HepG2 (cell line): Measurements from ENCODE around the gene ASTE1. TPM values are rescaled to one million over a fixed set of nuclear protein-coding genes. Genes with fewer than 3 reads are reported as not detected.
A peak's percentile ranks its signal among the peaks of the same experiment; 100 is the strongest.

Source experiments
- ATAC-seq: fragments of 200-7000 bp; cut with Tn5 transposase; 3 replicates; pipeline ENCODE4 v1.9.1; 2020; ENCODE audit warnings: mild to moderate bottlenecking, moderate library complexity
- BruUV-seq: library from RNA; stranded (reverse); fragments of 400-500 nt; replicated peaks from 2 replicates; lab custom pipeline; 2021; lab: Mats Ljungman, UMichigan
- CTCF ChIA-PET: fragments of 300-600 bp; formaldehyde crosslinking; extraction: SDS; loops from one replicate; lab custom pipeline; 2021; ENCODE audit warnings: low total read pairs, inconsistent platforms, low intra/inter-chr PET ratio; lab: Yijun Ruan, JAX
- POLR2A ChIA-PET: fragments of 350-600 bp; sonication (Branson Sonifier 250); formaldehyde crosslinking; loops from one replicate; lab custom pipeline; 2020; ENCODE audit warnings: antibody characterized with exemption, inconsistent platforms; lab: Yijun Ruan, JAX
- DNase-seq: peaks from one replicate; pipeline ENCODE4 v3.0.0-alpha.2; 2015; ENCODE audit warnings: low spot score
- FAIRE-seq: peaks from 3 replicates; lab custom pipeline; 2011; peaks lifted over from hg19 to GRCh38; lab: Jason Lieb, UNC
- H2AFZ ChIP-seq: one replicate; pipeline ENCODE4 v1.6.1; 2011; ENCODE audit warnings: low read length, inconsistent platforms
- H3K27ac ChIP-seq: fragments of 300-600 bp; 3 replicates; pipeline ENCODE4 v1.8.0; 2011; ENCODE audit warnings: mixed run types, mild to moderate bottlenecking, mixed read lengths, low read length, inconsistent platforms; ENCODE audit not compliant: insufficient read depth; ENCODE audit errors: extremely low read length
- H3K27me3 ChIP-seq, 2 experiments: fragments of 200-600 bp in 1 of 2; 2 replicates in 1 of 2; 3 replicates in 1 of 2; pipeline versions ENCODE4 v1.6.0 to v1.8.0; 2011; ENCODE audit warnings: low read length in 2 of 2, mild to moderate bottlenecking in 2 of 2, moderate library complexity in 2 of 2, inconsistent platforms in 1 of 2; ENCODE audit not compliant: insufficient read depth in 2 of 2, control insufficient read depth in 1 of 2
- H3K36me3 ChIP-seq, 2 experiments: fragments of 200-600 bp in 1 of 2; replicated peaks in 1 of 2; 2 replicates in 1 of 2; 3 replicates in 1 of 2; pipeline versions ENCODE4 v1.5.1 to v1.8.0; 2011; ENCODE audit warnings: low read length in 2 of 2, inconsistent platforms in 1 of 2; ENCODE audit not compliant: insufficient read depth in 2 of 2, control insufficient read depth in 1 of 2
- H3K4me1 ChIP-seq: 2 replicates; pipeline ENCODE4 v1.5.1; 2012; ENCODE audit warnings: low read length, inconsistent platforms; ENCODE audit not compliant: insufficient read depth
- H3K4me2 ChIP-seq: 2 replicates; pipeline ENCODE4 v1.6.0; 2011; ENCODE audit warnings: low read depth, low read length, inconsistent platforms
- H3K4me3 ChIP-seq, 3 experiments: fragments of 200-600 bp in 1 of 3; sonication (generic), shearing (Covaris generic) in 1 of 3; replicated peaks in 1 of 3; 2 replicates each; pipeline ENCODE4 v1.5.1; 2011 to 2016; ENCODE audit warnings: low read length in 3 of 3, inconsistent platforms in 2 of 3, low read depth in 2 of 3, mild to moderate bottlenecking in 2 of 3, control low read depth in 1 of 3, mixed read lengths in 1 of 3; ENCODE audit not compliant: insufficient read depth in 1 of 3
- H3K79me2 ChIP-seq: one replicate; pipeline ENCODE4 v1.6.1; 2011; ENCODE audit warnings: low read length, inconsistent platforms; ENCODE audit not compliant: insufficient read depth
- H3K9ac ChIP-seq: 2 replicates; pipeline ENCODE4 v1.6.0; 2011; ENCODE audit warnings: mild to moderate bottlenecking, low read depth, low read length, inconsistent platforms; ENCODE audit not compliant: insufficient read depth
- H3K9me3 ChIP-seq: 2 replicates; pipeline ENCODE4 v1.5.1; 2012; ENCODE audit warnings: mild to moderate bottlenecking, low read length
- H4K20me1 ChIP-seq: 2 replicates; pipeline ENCODE4 v1.6.0; 2011; ENCODE audit warnings: inconsistent platforms, mild to moderate bottlenecking, low read length, moderate library complexity; ENCODE audit not compliant: insufficient read depth
- ARNT ChIP-seq: fragments of 450-650 bp; IDR thresholded peaks from 2 replicates; pipeline ENCODE4 v1.6.1; 2017
- CBFB ChIP-seq: sonication (generic); formaldehyde crosslinking; IDR thresholded peaks from 2 replicates; pipeline ENCODE4 v1.4.0; 2020; ENCODE audit warnings: missing genetic modification reagents
- GTF3A ChIP-seq: sonication (generic); formaldehyde crosslinking; conservative IDR thresholded peaks from 2 replicates; pipeline ENCODE4 v1.4.0; 2020; ENCODE audit warnings: mild to moderate bottlenecking, missing genetic modification reagents
- LRRFIP1 ChIP-seq: sonication (generic); formaldehyde crosslinking; conservative IDR thresholded peaks from 2 replicates; pipeline ENCODE4 v1.4.0; 2020; ENCODE audit warnings: missing genetic modification reagents
- MAFF ChIP-seq: IDR thresholded peaks from 2 replicates; pipeline ENCODE4 v1.6.1; 2011; ENCODE audit warnings: low read depth, low read length, improper control_type of control experiment
- MAFK ChIP-seq, 2 experiments: IDR thresholded peaks in 1 of 2; conservative IDR thresholded peaks in 1 of 2; 2 replicates each; pipeline ENCODE4 v1.6.1; 2011; ENCODE audit warnings: improper control_type of control experiment in 2 of 2, low read length in 2 of 2
- NFE2L1 ChIP-seq: sonication (generic); formaldehyde crosslinking; IDR thresholded peaks from 2 replicates; pipeline ENCODE4 v1.4.0; 2020; ENCODE audit warnings: missing genetic modification reagents, mild to moderate bottlenecking, borderline replicate concordance
- PAXIP1 ChIP-seq: sonication (generic); formaldehyde crosslinking; conservative IDR thresholded peaks from 2 replicates; pipeline ENCODE4 v1.4.0; 2020; ENCODE audit warnings: mild to moderate bottlenecking, missing genetic modification reagents, moderate library complexity
- PLRG1 ChIP-seq: fragments of 450-650 bp; conservative IDR thresholded peaks from 2 replicates; pipeline ENCODE4 v1.6.1; 2016
- RNF219 ChIP-seq: sonication (generic); formaldehyde crosslinking; IDR thresholded peaks from 2 replicates; pipeline ENCODE4 v1.5.0; 2020; ENCODE audit warnings: mild to moderate bottlenecking, missing genetic modification reagents
- ZNF362 ChIP-seq: sonication (generic); formaldehyde crosslinking; IDR thresholded peaks from 2 replicates; pipeline ENCODE4 v1.4.0; 2020; ENCODE audit warnings: missing genetic modification reagents, mild to moderate bottlenecking, borderline replicate concordance
- ZNF577 ChIP-seq: sonication (generic); formaldehyde crosslinking; IDR thresholded peaks from 2 replicates; pipeline ENCODE4 v1.4.0; 2020; ENCODE audit warnings: mild to moderate bottlenecking, low read depth, missing genetic modification reagents, borderline replicate concordance
- ZNF7 ChIP-seq: IDR thresholded peaks from 2 replicates; pipeline ENCODE4 v1.6.1; 2016; ENCODE audit warnings: missing biosample characterization, missing genetic modification reagents
- ZNF839 ChIP-seq: sonication (generic); formaldehyde crosslinking; IDR thresholded peaks from 2 replicates; pipeline ENCODE4 v1.4.0; 2020; ENCODE audit warnings: missing genetic modification reagents, mild to moderate bottlenecking, borderline replicate concordance
- ZNF841 ChIP-seq: sonication (generic); formaldehyde crosslinking; IDR thresholded peaks from 2 replicates; pipeline ENCODE4 v1.8.1; 2023; ENCODE audit warnings: missing genetic modification reagents, borderline replicate concordance
- WGBS: methylation state at CpG from one replicate; pipeline ENCODE4 v1.1.6; 2017; ENCODE audit warnings: low lambda C conversion rate; 5-methylcytosine and 5-hydroxymethylcytosine counted together
- in situ Hi-C: cut with HindIII; loops from 2 replicates; pipeline ENCODE4 v1.10.0; 2017; ENCODE audit warnings: low pct_unique_long_range_greater_than_20kb; ENCODE audit not compliant: extremely low pct_ligation_motif_present
- intact Hi-C: fragments of 100-400 bp; cut with micrococcal nuclease; formaldehyde crosslinking; loops from one replicate; pipeline ENCODE4 v1.10.0; 2022; ENCODE audit not compliant: unreplicated experiment
- polyA plus RNA-seq, 8 experiments: library from polyadenylated mRNA; depleted of rRNA in 3 of 8; stranded (reverse) in 7 of 8; unstranded in 1 of 8; fragments of >200 nt; fragmentation: Illumina TruSeq in 4 of 8; extraction: Trizol in 4 of 8; gene quantifications; 2 replicates each; pipeline versions ENCODE4 v1.2.1 to v1.2.3, GENCODE V29; 2011 to 2016; ENCODE audit warnings: low read depth in 4 of 8, missing spikeins in 1 of 8, mixed read lengths in 1 of 8; ENCODE audit not compliant: insufficient read depth in 1 of 8
- total RNA-seq, 5 experiments: library from RNA; depleted of rRNA; stranded (reverse); fragments of >200 nt; fragmentation: Illumina TruSeq; extraction: Trizol; gene quantifications; 2 replicates each; pipeline ENCODE4 v1.2.3, GENCODE V29; 2016; ENCODE audit warnings: low read depth in 1 of 5

Gene ASTE1
- total and polyA plus RNA-seq, 2 of the 13 experiments (the other 11 are each of a cell fraction or from before 2014, with no cell fraction given) = 4.0 to 7.9 TPM

- no peak for TF ChIP-seq PAXIP1 (CRISPR knock-in tag)
- TF ChIP-seq PLRG1 = no peak
- TF ChIP-seq NFE2L1 (CRISPR knock-in tag) = no peak
Observed at GRCh38 chr3:130968221-130968620, 58.4 kb downstream of the ASTE1 start (continued).

- H3K9ac ChIP-seq = no peak overlapping the region
- H3K4me2 ChIP-seq = no peak overlapping the region
- H4K20me1 ChIP-seq = no peaks in the 10 kb centered on the region
- intact Hi-C loops (no loop called here), in situ Hi-C loops (no loop called here)
- ATAC-seq = no peak
- POLR2A ChIA-PET = no interaction called here
- no peak overlapping the region for H3K27ac ChIP-seq
- no peaks in the 10 kb centered on the region for H3K9me3 ChIP-seq
- peaks cover 1 to 3% of the 10 kb centered on the region in 2 experiments; a peak in 4 of 5 replicates for H3K36me3 ChIP-seq
- DNase-seq = no peak
- H2AFZ ChIP-seq = no peak overlapping the region
- no peaks in the 10 kb centered on the region for H3K4me1 ChIP-seq
- FAIRE-seq = no peak
- 94% methylated on average over 2 of the region's 2 CpGs for WGBS
- H3K27me3 ChIP-seq = no peaks in the 10 kb centered on the region
- H3K79me2 ChIP-seq = no peaks in the 10 kb centered on the region
- no TSS peak for BruUV-seq
- H3K4me3 ChIP-seq = no peak overlapping the region
- CTCF ChIA-PET = no interaction called here
- TF ChIP-seq MAFK (conservative IDR thresholded peaks at IDR 0.05 in 1 of 2, IDR thresholded peaks at IDR 0.05 in 1 of 2; ENCODE audit: low read length in 2 of 2) (peak; percentile 83 to 91), ZNF839 (CRISPR knock-in tag) (no peak), GTF3A (CRISPR knock-in tag) (no peak), CBFB (CRISPR knock-in tag) (no peak), ZNF841 (CRISPR knock-in tag) (no peak), MAFF (peak; percentile 81), ZNF577 (CRISPR knock-in tag) (no peak), LRRFIP1 (CRISPR knock-in tag) (no peak), ZNF362 (CRISPR knock-in tag) (no peak), ZNF7 (CRISPR knock-in tag) (no peak), ARNT (no peak), RNF219 (CRISPR knock-in tag) (no peak)
Observed at GRCh38 chr3:130967281-130967680, 59.3 kb downstream of the ASTE1 start.
